HG02938 (cell line): ENCODE measurements around the gene DIP2A.

Experiments used
- ATAC-seq: cut with Tn5 transposase; IDR thresholded peaks from one replicate; pipeline ENCODE4 v1.9.1; 2021; ENCODE audit warnings: mild to moderate bottlenecking, moderate library complexity; ENCODE audit not compliant: unreplicated experiment

DIP2A gene

GRCh38 chr21:46616050-46616449 is 157.4 kb downstream of the DIP2A start:
- ATAC-seq = no peak

DNA sequence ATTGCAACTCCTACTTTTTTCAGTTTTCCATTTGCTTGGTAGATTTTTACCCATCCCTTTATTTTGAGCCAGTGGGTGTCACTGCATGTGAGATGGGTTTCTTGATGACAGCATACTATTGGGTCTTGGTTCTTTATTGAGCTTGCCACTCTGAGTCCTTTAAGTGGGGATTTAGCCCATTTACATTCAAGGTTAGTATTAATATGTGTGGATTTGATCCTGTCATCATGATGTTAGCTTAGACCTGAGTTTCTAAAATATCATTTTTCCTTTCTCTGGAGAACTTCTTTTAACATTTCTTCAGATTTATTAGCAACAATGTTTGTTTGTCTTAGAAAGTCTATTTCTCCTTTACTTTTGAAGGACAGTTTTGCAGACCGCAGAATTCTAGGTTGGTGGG is 158.0 kb downstream of the DIP2A start:
- ATAC-seq = no peak

- no peak for ATAC-seq
These were observed 158.8 kb downstream of the DIP2A start for GRCh38 chr21:46617267-46618051.

DNA sequence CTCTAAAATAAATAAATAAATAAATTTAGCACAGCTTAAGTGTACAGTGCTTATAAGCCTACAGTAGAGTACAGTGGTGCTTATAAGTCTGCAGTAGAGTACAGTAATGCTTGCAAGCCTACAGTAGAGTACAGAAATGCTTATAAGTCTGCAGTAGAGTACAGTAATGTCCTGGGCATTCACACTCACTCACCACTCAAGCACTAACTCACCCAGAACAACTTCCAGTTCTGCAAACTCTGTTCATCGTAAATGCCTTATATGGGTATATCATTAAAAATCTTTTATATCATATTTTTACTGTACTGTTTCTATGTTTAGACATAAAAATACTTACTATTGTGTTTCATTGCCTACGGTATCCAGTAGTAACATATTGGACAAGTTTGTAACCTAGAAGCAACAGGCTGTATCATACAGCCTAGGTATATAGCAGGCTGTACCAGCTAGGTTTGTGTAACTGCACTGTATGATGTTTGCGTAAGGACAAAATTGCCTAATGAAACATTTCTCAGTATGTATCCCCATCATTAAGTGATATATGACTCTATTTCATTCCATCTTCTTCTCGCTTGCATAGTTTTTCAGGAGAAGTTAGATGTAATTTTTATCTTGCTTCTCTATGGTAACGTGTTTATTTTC is 160.2 kb downstream of the DIP2A start:
- ATAC-seq = no peak
